H1 (cell line): ENCODE results near the gene PIBF1. TPM values are rescaled to one million over a fixed set of nuclear protein-coding genes. Genes with fewer than 3 reads are reported as not detected.

Experiments
- CTCF ChIA-PET: fragments of 300-600 bp; sonication (Branson Sonifier 250); formaldehyde crosslinking; loops from one replicate; lab custom pipeline; 2021; ENCODE audit not compliant: partially characterized antibody; lab: Charles Lee
- POLR2A ChIA-PET: fragments of 300-600 bp; sonication (Branson Sonifier 250); formaldehyde crosslinking; loops from one replicate; lab custom pipeline; 2021; ENCODE audit warnings: inconsistent platforms; ENCODE audit not compliant: partially characterized antibody; lab: Charles Lee
- DNase-seq, 2 experiments: peaks; one replicate each; pipeline versions ENCODE4 v3.0.0 to v3.0.0-alpha.2; 2010 to 2022; ENCODE audit warnings: low spot score in 2 of 2, low read depth in 1 of 2, mixed read lengths in 1 of 2
- FAIRE-seq: peaks from 2 replicates; lab custom pipeline; 2011; peaks lifted over from hg19 to GRCh38; lab: Jason Lieb, UNC
- H2AFZ ChIP-seq: 2 replicates; pipeline ENCODE4 v1.8.1; 2012; ENCODE audit warnings: low read length, inconsistent platforms
- H2AK5ac ChIP-seq: 2 replicates; pipeline ENCODE4 v1.6.1; 2013; ENCODE audit warnings: low read depth, low read length
- H2BK120ac ChIP-seq: replicated peaks from 2 replicates; pipeline ENCODE3; 2013; ENCODE audit warnings: low read depth, low read length, inconsistent platforms
- H2BK12ac ChIP-seq: 2 replicates; pipeline ENCODE4 v1.6.1; 2013; ENCODE audit warnings: low read depth, low read length
- H2BK15ac ChIP-seq: 2 replicates; pipeline ENCODE4 v1.6.1; 2013; ENCODE audit warnings: low read length
- H2BK20ac ChIP-seq: 2 replicates; pipeline ENCODE4 v1.6.1; 2013; ENCODE audit warnings: low read length
- H2BK5ac ChIP-seq: 2 replicates; pipeline ENCODE4 v1.6.1; 2013; ENCODE audit warnings: low read depth, low read length
- H3K14ac ChIP-seq: 2 replicates; pipeline ENCODE4 v1.6.1; 2013; ENCODE audit warnings: inconsistent platforms; ENCODE audit not compliant: insufficient read length
- H3K18ac ChIP-seq: 2 replicates; pipeline ENCODE4 v1.6.1; 2013; ENCODE audit warnings: low read length; ENCODE audit errors: extremely low read depth
- H3K23ac ChIP-seq: 2 replicates; pipeline ENCODE4 v1.6.1; 2013; ENCODE audit warnings: inconsistent platforms; ENCODE audit not compliant: insufficient read length
- H3K23me2 ChIP-seq: 2 replicates; pipeline ENCODE4 v1.6.1; 2013; ENCODE audit warnings: low read depth, low read length
- H3K27ac ChIP-seq: 2 replicates; pipeline ENCODE4 v1.6.1; 2011; ENCODE audit warnings: low read depth, low read length, inconsistent platforms
- H3K27me3 ChIP-seq, 4 experiments: replicated peaks in 1 of 4; 1 replicate in 1 of 4; 2 replicates in 3 of 4; pipeline versions ENCODE4 v1.6.1 to v1.8.1; 2011 to 2013; ENCODE audit warnings: low read length in 3 of 4, mild to moderate bottlenecking in 3 of 4, inconsistent platforms in 2 of 4, mixed read lengths in 2 of 4, moderate library complexity in 1 of 4; ENCODE audit not compliant: control insufficient read depth in 3 of 4, insufficient read depth in 3 of 4; ENCODE audit errors: extremely low read depth in 1 of 4
- H3K36me3 ChIP-seq, 4 experiments: 2 replicates each; pipeline versions ENCODE4 v1.6.1 to v1.8.1; 2011 to 2013; ENCODE audit warnings: mild to moderate bottlenecking in 4 of 4, low read length in 3 of 4, moderate library complexity in 2 of 4, control low read depth in 1 of 4, inconsistent platforms in 1 of 4; ENCODE audit not compliant: insufficient read depth in 4 of 4, control insufficient read depth in 2 of 4
- H3K4ac ChIP-seq: replicated peaks from 2 replicates; pipeline ENCODE3; 2013; ENCODE audit warnings: low read length, low read depth, mixed read lengths, inconsistent platforms; ENCODE audit not compliant: insufficient read length
- H3K4me1 ChIP-seq, 4 experiments: replicated peaks in 1 of 4; 1 replicate in 1 of 4; 2 replicates in 3 of 4; pipeline versions ENCODE4 v1.6.1 to v1.8.1; 2011 to 2013; ENCODE audit warnings: low read length in 3 of 4, inconsistent platforms in 2 of 4, mixed read lengths in 1 of 4; ENCODE audit not compliant: insufficient read depth in 4 of 4, control insufficient read depth in 3 of 4
- H3K4me2 ChIP-seq, 2 experiments: 2 replicates each; pipeline versions ENCODE4 v1.6.1 to v1.8.1; 2011 to 2013; ENCODE audit warnings: low read depth in 2 of 2, low read length in 2 of 2, control low read depth in 1 of 2, inconsistent platforms in 1 of 2, mild to moderate bottlenecking in 1 of 2; ENCODE audit not compliant: insufficient read depth in 1 of 2
- H3K4me3 ChIP-seq, 4 experiments: fragments of 200-600, 300-600 bp in 1 of 4; sonication (generic), shearing (Covaris generic), sonication (Bioruptor Twin) in 1 of 4; 2 replicates each; pipeline versions ENCODE4 v1.5.1 to v1.8.1; 2011 to 2016; ENCODE audit warnings: low read length in 4 of 4, low read depth in 3 of 4, control low read depth in 2 of 4, inconsistent platforms in 2 of 4, mild to moderate bottlenecking in 2 of 4, mixed read lengths in 1 of 4, moderate library complexity in 1 of 4; ENCODE audit not compliant: insufficient read depth in 2 of 4; ENCODE audit errors: extremely low read depth in 1 of 4
- H3K56ac ChIP-seq: replicated peaks from 2 replicates; pipeline ENCODE3; 2013; ENCODE audit warnings: low read depth, mild to moderate bottlenecking, mixed read lengths, low read length, inconsistent platforms; ENCODE audit not compliant: insufficient read length
- H3K79me1 ChIP-seq: 2 replicates; pipeline ENCODE4 v1.6.1; 2013; ENCODE audit warnings: low read depth, low read length, control low read depth
- H3K79me2 ChIP-seq, 2 experiments: 2 replicates each; pipeline versions ENCODE4 v1.6.1 to v1.8.1; 2012 to 2013; ENCODE audit warnings: low read length in 2 of 2, mild to moderate bottlenecking in 2 of 2, inconsistent platforms in 1 of 2; ENCODE audit not compliant: insufficient read depth in 2 of 2, control insufficient read depth in 1 of 2
- H3K9ac ChIP-seq, 4 experiments: replicated peaks in 1 of 4; 1 replicate in 1 of 4; 2 replicates in 3 of 4; pipeline versions ENCODE4 v1.6.1 to v1.8.1; 2011 to 2013; ENCODE audit warnings: low read depth in 3 of 4, low read length in 3 of 4, control low read depth in 2 of 4, mild to moderate bottlenecking in 2 of 4, moderate library complexity in 2 of 4, inconsistent platforms in 1 of 4; ENCODE audit errors: extremely low read depth in 1 of 4
- H3K9me3 ChIP-seq, 2 experiments: 2 replicates each; pipeline versions ENCODE4 v1.6.1 to v1.8.1; 2012 to 2013; ENCODE audit warnings: mild to moderate bottlenecking in 2 of 2, moderate library complexity in 2 of 2, control low read depth in 1 of 2, inconsistent platforms in 1 of 2, low read depth in 1 of 2, low read length in 1 of 2, mixed read lengths in 1 of 2; ENCODE audit not compliant: insufficient read depth in 2 of 2
- H4K20me1 ChIP-seq, 2 experiments: replicated peaks in 1 of 2; 2 replicates each; pipeline versions ENCODE3 to v1.8.1; 2011 to 2013; ENCODE audit warnings: inconsistent platforms in 2 of 2, low read length in 2 of 2, mild to moderate bottlenecking in 1 of 2; ENCODE audit not compliant: insufficient read depth in 2 of 2, control insufficient read depth in 1 of 2
- H4K5ac ChIP-seq: 2 replicates; pipeline ENCODE4 v1.6.1; 2013; ENCODE audit warnings: low read length, low read depth, mixed read lengths, inconsistent platforms; ENCODE audit not compliant: insufficient read length
- H4K8ac ChIP-seq: 2 replicates; pipeline ENCODE4 v1.8.0; 2013; ENCODE audit warnings: mild to moderate bottlenecking, moderate library complexity, low read length, inconsistent platforms; ENCODE audit not compliant: insufficient read depth; ENCODE audit errors: extremely low read depth
- H4K91ac ChIP-seq: replicated peaks from 2 replicates; pipeline ENCODE3; 2013; ENCODE audit warnings: low read length, mixed read lengths, inconsistent platforms; ENCODE audit not compliant: insufficient read length
- CBX5 ChIP-seq: fragments of 300-800, 300-1000 bp; sonication (generic); IDR thresholded peaks from 2 replicates; pipeline ENCODE4 v1.7.1; 2016; ENCODE audit warnings: antibody characterized with exemption, low read length, low read depth
- KDM5A ChIP-seq: fragments of 200-600 bp; IDR thresholded peaks from 2 replicates; pipeline ENCODE4 v1.7.1; 2012; ENCODE audit warnings: mild to moderate bottlenecking, low read length, inconsistent platforms, mixed read lengths
- NRF1 ChIP-seq: IDR thresholded peaks from 2 replicates; pipeline ENCODE4 v1.6.1; 2011; ENCODE audit warnings: mild to moderate bottlenecking, low read depth, low read length, improper control_type of control experiment
- RAD21 ChIP-seq, 2 experiments: IDR thresholded peaks in 1 of 2; conservative IDR thresholded peaks in 1 of 2; 2 replicates each; pipeline ENCODE4 v1.6.1; 2011; ENCODE audit warnings: low read depth in 2 of 2, low read length in 2 of 2, improper control_type of control experiment in 1 of 2, inconsistent platforms in 1 of 2, mild to moderate bottlenecking in 1 of 2, moderate library complexity in 1 of 2
- RFX5 ChIP-seq: IDR thresholded peaks from 2 replicates; pipeline ENCODE4 v1.6.1; 2011; ENCODE audit warnings: low read depth, low read length, improper control_type of control experiment, borderline replicate concordance
- SAP30 ChIP-seq: fragments of 300-600 bp; sonication (generic); IDR thresholded peaks from 2 replicates; pipeline ENCODE4 v1.7.1; 2012; ENCODE audit warnings: low read length, moderate library complexity, mild to moderate bottlenecking, inconsistent platforms; ENCODE audit not compliant: insufficient read depth, insufficient replicate concordance
- TEAD4 ChIP-seq: IDR thresholded peaks from 2 replicates; pipeline ENCODE4 v1.6.1; 2012; ENCODE audit warnings: low read depth, low read length, inconsistent platforms, mixed read lengths
- YY1 ChIP-seq: IDR thresholded peaks from 2 replicates; pipeline ENCODE4 v1.6.1; 2011; ENCODE audit warnings: low read depth, mild to moderate bottlenecking, low read length
- ZNF274 ChIP-seq: IDR thresholded peaks from 2 replicates; pipeline ENCODE4 v1.7.0; 2012; ENCODE audit warnings: low read length, borderline replicate concordance; ENCODE audit errors: extremely low read depth
- WGBS, 2 experiments: shearing (Covaris generic) in 1 of 2; methylation state at CpG; one replicate each; pipeline versions ENCODE4 v1.1.6 to v1.1.7; 2013 to 2015; ENCODE audit warnings: low lambda C conversion rate in 2 of 2, mixed read lengths in 2 of 2, inconsistent platforms in 1 of 2, low coverage in 1 of 2, missing lambda C conversion rate in 1 of 2; ENCODE audit not compliant: insufficient replicate concordance in 2 of 2, insufficient coverage in 1 of 2, insufficient read length in 1 of 2; ENCODE audit errors: extremely low coverage in 1 of 2, missing lambda C conversion rate in 1 of 2; 5-methylcytosine and 5-hydroxymethylcytosine counted together
- polyA plus RNA-seq, 7 experiments: library from polyadenylated mRNA; depleted of rRNA in 3 of 7; stranded (reverse) in 5 of 7; unstranded in 2 of 7; fragments of >200 nt in 5 of 7; fragments of 200-250 nt in 2 of 7; gene quantifications; 1 replicate in 5 of 7; 2 replicates in 1 of 7; 4 replicates in 1 of 7; pipeline versions ENCODE4 v1.2.1 to v1.2.3, GENCODE V29; 2011 to 2013; ENCODE audit warnings: missing spikeins in 2 of 7, mixed read lengths in 2 of 7
- total RNA-seq: library from RNA; stranded (reverse); fragmentation: NEBNext Ultra II Directional; extraction: Animal tissue kit (Norgen Biotek cat#: 25700); gene quantifications from 2 replicates; pipeline ENCODE4 v1.2.1, GENCODE V29; 2021
- TF ChIP-seq, protein P1 (sequence below), 3 experiments: IDR thresholded peaks; 1 replicate in 2 of 3; 2 replicates in 1 of 3; pipeline versions ENCODE4 v1.5.1 to v1.6.1; 2011; ENCODE audit warnings: low read length in 3 of 3, mild to moderate bottlenecking in 3 of 3, inconsistent platforms in 2 of 3, low read depth in 1 of 3, moderate library complexity in 1 of 3; ENCODE audit not compliant: insufficient read depth in 1 of 3; ENCODE audit errors: control extremely low read depth in 1 of 3

PIBF1 gene
- total and polyA plus RNA-seq, 2 of the 8 experiments (the other 6 are each of a cell fraction or from before 2014, with no cell fraction given): 1.1 to 13.2 TPM

DNA sequence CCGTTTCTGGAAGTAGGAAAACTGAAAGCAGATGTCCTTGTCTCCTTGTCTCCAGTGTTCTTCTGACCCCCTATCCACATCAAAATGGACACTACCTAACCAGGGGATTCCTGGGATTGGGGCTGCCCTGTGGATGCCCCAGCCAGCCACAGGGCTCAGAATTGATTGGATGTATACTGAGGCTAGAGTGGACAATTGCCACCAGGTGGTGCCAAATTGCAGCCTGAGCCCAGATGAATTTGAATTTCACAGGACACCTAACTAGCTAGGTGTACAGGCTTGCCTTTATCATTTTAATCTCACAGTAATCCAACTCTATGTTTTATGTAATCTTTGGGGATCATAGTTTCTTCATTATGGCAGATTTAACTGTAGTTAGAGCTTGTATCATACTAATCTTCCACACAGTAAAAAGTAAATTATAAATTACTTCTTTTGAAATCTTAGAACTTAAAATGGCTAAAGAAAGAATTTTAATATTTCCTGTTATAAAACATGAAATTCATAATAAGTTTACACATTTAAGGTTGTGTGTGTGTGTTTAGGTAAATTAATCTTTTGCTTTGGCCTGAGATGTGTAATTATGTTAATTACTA, 58.0 kb downstream of the PIBF1 start:
- Histone ChIP-seq H4K91ac (no peak overlapping the region), H3K4ac (no peak overlapping the region), H3K9me3 (no peaks in the 10 kb centered on the region), H2BK20ac (no peak overlapping the region), H3K9ac (no peak overlapping the region), H3K79me2 (no peaks in the 10 kb centered on the region), H3K4me3 (no peak overlapping the region), H2BK5ac (no peak overlapping the region), H2BK120ac (no peak overlapping the region), H2AK5ac (no peak overlapping the region), H4K8ac (no peak overlapping the region), H3K14ac (no peak overlapping the region), H3K79me1 (no peaks in the 10 kb centered on the region), H3K4me1 (no peaks in the 10 kb centered on the region), H3K23me2 (no peaks in the 10 kb centered on the region), H3K36me3 (no peaks in the 10 kb centered on the region; a peak in 1 of 8 replicates), H4K5ac (no peak overlapping the region), H2BK12ac (no peak overlapping the region), H2AFZ (no peak overlapping the region), H3K27me3 (no peaks in the 10 kb centered on the region), H4K20me1 (no peaks in the 10 kb centered on the region), H3K27ac (no peak overlapping the region), H3K23ac (no peak overlapping the region), H3K4me2 (no peak overlapping the region), H2BK15ac (no peak overlapping the region), H3K18ac (no peak overlapping the region), H3K56ac (no peak overlapping the region)
- FAIRE-seq: peak; percentile 62
- ChIA-PET POLR2A (no interaction called here), CTCF (interaction anchor here (0.6 to 2.9 kb wide), 11 partner anchors 8 to 863 kb away, joined by 3 to 27 read pairs (median 3); no protein-coding TSS in a partner anchor)
- 95% methylated on average over 1 of the region's 1 CpG; no CpG with 5 or more reads in 1 of the 2 experiments for WGBS, 2 experiments
- DNase-seq: peak in 1 of 2 experiments; percentile 51
- peak; percentile 84 to 86 for TF ChIP-seq RAD21 (IDR thresholded peaks at IDR 0.05 in 1 of 2, conservative IDR thresholded peaks at IDR 0.05 in 1 of 2; ENCODE audit: low read depth in 2 of 2, low read length in 2 of 2)
- TF ChIP-seq NRF1: no peak
- no peak for TF ChIP-seq CBX5
- TF ChIP-seq, protein P1, sequence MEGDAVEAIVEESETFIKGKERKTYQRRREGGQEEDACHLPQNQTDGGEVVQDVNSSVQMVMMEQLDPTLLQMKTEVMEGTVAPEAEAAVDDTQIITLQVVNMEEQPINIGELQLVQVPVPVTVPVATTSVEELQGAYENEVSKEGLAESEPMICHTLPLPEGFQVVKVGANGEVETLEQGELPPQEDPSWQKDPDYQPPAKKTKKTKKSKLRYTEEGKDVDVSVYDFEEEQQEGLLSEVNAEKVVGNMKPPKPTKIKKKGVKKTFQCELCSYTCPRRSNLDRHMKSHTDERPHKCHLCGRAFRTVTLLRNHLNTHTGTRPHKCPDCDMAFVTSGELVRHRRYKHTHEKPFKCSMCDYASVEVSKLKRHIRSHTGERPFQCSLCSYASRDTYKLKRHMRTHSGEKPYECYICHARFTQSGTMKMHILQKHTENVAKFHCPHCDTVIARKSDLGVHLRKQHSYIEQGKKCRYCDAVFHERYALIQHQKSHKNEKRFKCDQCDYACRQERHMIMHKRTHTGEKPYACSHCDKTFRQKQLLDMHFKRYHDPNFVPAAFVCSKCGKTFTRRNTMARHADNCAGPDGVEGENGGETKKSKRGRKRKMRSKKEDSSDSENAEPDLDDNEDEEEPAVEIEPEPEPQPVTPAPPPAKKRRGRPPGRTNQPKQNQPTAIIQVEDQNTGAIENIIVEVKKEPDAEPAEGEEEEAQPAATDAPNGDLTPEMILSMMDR (IDR thresholded peaks at IDR 0.05; ENCODE audit: control extremely low read depth in 1 of 3, insufficient read depth in 1 of 3, low read depth in 1 of 3, low read length in 3 of 3): peak; percentile 58 to 82 (median 70)
- TF ChIP-seq KDM5A: no peak
- TF ChIP-seq YY1: 0 out of 2 replicates have a peak, but pooled peaks have one; percentile 44
- no peak for TF ChIP-seq ZNF274
- TF ChIP-seq RFX5: no peak
- no peak for TF ChIP-seq SAP30
- 0 out of 2 replicates have a peak, but pooled peaks have one; percentile 29 for TF ChIP-seq TEAD4
